Liver (tissue), 9 donors: ENCODE results near the gene NCBP1. TPM values are rescaled to one million over a fixed set of nuclear protein-coding genes. Genes with fewer than 3 reads are reported as not detected.

Experiments used
- DNase-seq: peaks from one replicate; pipeline ENCODE4 v3.0.0-alpha.2; 2017; ENCODE audit warnings: low spot score
- H3K27ac ChIP-seq, 2 donors: one replicate each; pipeline ENCODE4 v1.7.0; 2013; ENCODE audit warnings: inconsistent platforms in 2 of 2, low read length in 2 of 2, control low read depth in 1 of 2, low read depth in 1 of 2, mild to moderate bottlenecking in 1 of 2
- H3K27me3 ChIP-seq, 4 donors: one replicate each; pipeline versions ENCODE4 v1.6.1 to v1.7.0; 2013; ENCODE audit warnings: low read length in 3 of 4, inconsistent platforms in 1 of 4, mild to moderate bottlenecking in 1 of 4, moderate library complexity in 1 of 4; ENCODE audit not compliant: control insufficient read depth in 4 of 4, insufficient read depth in 4 of 4
- H3K36me3 ChIP-seq, 4 donors: one replicate each; pipeline versions ENCODE4 v1.6.1 to v1.7.0; 2013; ENCODE audit warnings: low read length in 3 of 4, mild to moderate bottlenecking in 3 of 4, low read depth in 1 of 4, moderate library complexity in 1 of 4; ENCODE audit not compliant: control insufficient read depth in 4 of 4, insufficient read depth in 3 of 4
- H3K4me1 ChIP-seq, 4 donors: one replicate each; pipeline versions ENCODE4 v1.6.1 to v1.7.0; 2013; ENCODE audit warnings: low read length in 3 of 4, mild to moderate bottlenecking in 3 of 4, moderate library complexity in 1 of 4; ENCODE audit not compliant: control insufficient read depth in 4 of 4, insufficient read depth in 4 of 4
- H3K4me3 ChIP-seq, 3 donors: one replicate each; pipeline versions ENCODE4 v1.6.1 to v1.7.0; 2013; ENCODE audit warnings: low read length in 3 of 3, control low read depth in 1 of 3, low read depth in 1 of 3, mild to moderate bottlenecking in 1 of 3
- H3K9ac ChIP-seq, 2 donors: one replicate each; pipeline ENCODE4 v1.7.0; 2013; ENCODE audit warnings: low read length in 2 of 2, mild to moderate bottlenecking in 2 of 2, moderate library complexity in 2 of 2, control low read depth in 1 of 2, low read depth in 1 of 2
- H3K9me3 ChIP-seq, 4 donors: one replicate each; pipeline versions ENCODE4 v1.6.1 to v1.7.0; 2013; ENCODE audit warnings: low read length in 3 of 4; ENCODE audit not compliant: control insufficient read depth in 4 of 4
- EGR1 ChIP-seq, 2 donors: IDR thresholded peaks; 2 replicates each; pipeline ENCODE4 v1.6.1; 2016 to 2018; ENCODE audit warnings: antibody characterized with exemption in 2 of 2, low read depth in 2 of 2
- FOXA1 ChIP-seq: IDR thresholded peaks from 2 replicates; pipeline ENCODE4 v1.6.1; 2016; ENCODE audit warnings: antibody characterized with exemption
- FOXA2 ChIP-seq: IDR thresholded peaks from 2 replicates; pipeline ENCODE4 v1.6.1; 2016; ENCODE audit warnings: antibody characterized with exemption
- GABPA ChIP-seq, 2 donors: IDR thresholded peaks in 1 of 2; conservative IDR thresholded peaks in 1 of 2; 2 replicates each; pipeline ENCODE4 v1.6.1; 2016; ENCODE audit warnings: antibody characterized with exemption in 2 of 2, mild to moderate bottlenecking in 1 of 2, moderate library complexity in 1 of 2
- HNF4A ChIP-seq, 2 donors: conservative IDR thresholded peaks; 2 replicates each; pipeline ENCODE4 v1.6.1; 2016; ENCODE audit warnings: antibody characterized with exemption in 2 of 2, mild to moderate bottlenecking in 2 of 2
- HNF4G ChIP-seq: IDR thresholded peaks from 2 replicates; pipeline ENCODE4 v1.6.1; 2016; ENCODE audit warnings: antibody characterized with exemption
- JUND ChIP-seq, 2 donors: IDR thresholded peaks; 2 replicates each; pipeline ENCODE4 v1.6.1; 2016; ENCODE audit warnings: antibody characterized with exemption in 2 of 2
- NR2F2 ChIP-seq: IDR thresholded peaks from 2 replicates; pipeline ENCODE4 v1.6.1; 2016; ENCODE audit warnings: antibody characterized with exemption
- RAD21 ChIP-seq, 2 donors: IDR thresholded peaks; 2 replicates each; pipeline ENCODE4 v1.6.1; 2016; ENCODE audit warnings: antibody characterized with exemption in 2 of 2, mild to moderate bottlenecking in 2 of 2
- RXRA ChIP-seq, 2 donors: IDR thresholded peaks; 2 replicates each; pipeline ENCODE4 v1.6.1; 2017 to 2018; ENCODE audit warnings: antibody characterized with exemption in 2 of 2, mild to moderate bottlenecking in 1 of 2
- SP1 ChIP-seq: IDR thresholded peaks from 2 replicates; pipeline ENCODE4 v1.6.1; 2018; ENCODE audit warnings: antibody characterized with exemption, mild to moderate bottlenecking
- TAF1 ChIP-seq: conservative IDR thresholded peaks from 2 replicates; pipeline ENCODE4 v1.6.1; 2016; ENCODE audit warnings: antibody characterized with exemption, mild to moderate bottlenecking
- YY1 ChIP-seq: IDR thresholded peaks from 2 replicates; pipeline ENCODE4 v1.6.1; 2016; ENCODE audit warnings: antibody characterized with exemption, mild to moderate bottlenecking
- WGBS: extraction: QIAGEN DNeasy Blood & Tissue Kit; methylation state at CpG from one replicate; pipeline ENCODE4 v1.1.7; 2013; 5-methylcytosine and 5-hydroxymethylcytosine counted together
- polyA plus RNA-seq, 2 donors: library from polyadenylated mRNA; stranded (reverse) in 1 of 2; unstranded in 1 of 2; fragments of 200-250 nt in 1 of 2; fragments of >200 nt in 1 of 2; fragmentation: Nextera tagmentation in 1 of 2; extraction: Ambion mirVana in 1 of 2; gene quantifications; one replicate each; pipeline versions ENCODE4 v1.2.1 to v1.2.3, GENCODE V29; 2013 to 2015
- total RNA-seq, 2 donors: library from RNA; depleted of rRNA; stranded (reverse); fragments of >200 nt; gene quantifications; one replicate each; pipeline ENCODE4 v1.2.3, GENCODE V29; 2014
- TF ChIP-seq, protein P1 (sequence below): IDR thresholded peaks from 2 replicates; pipeline ENCODE4 v1.6.1; 2016; ENCODE audit warnings: antibody characterized with exemption
- TF ChIP-seq, protein P2 (sequence below): fragments of 150-350 bp; IDR thresholded peaks from 2 replicates; pipeline ENCODE4 v1.5.1; 2017; ENCODE audit warnings: improper control_type of control experiment, low read depth, low read length; ENCODE audit not compliant: missing input control
- TF ChIP-seq, protein P3 (sequence below): IDR thresholded peaks from 2 replicates; pipeline ENCODE4 v1.6.1; 2016; ENCODE audit warnings: antibody characterized with exemption
- TF ChIP-seq, protein P4 (sequence below): IDR thresholded peaks from 2 replicates; pipeline ENCODE4 v1.6.1; 2016; ENCODE audit warnings: antibody characterized with exemption
- TF ChIP-seq, protein P5 (sequence below): IDR thresholded peaks from 2 replicates; pipeline ENCODE4 v1.6.1; 2016; ENCODE audit warnings: antibody characterized with exemption, mild to moderate bottlenecking
- donor health status: healthy.
- donor health status: healthy.
- donor health status: healthy.
- donor health status: healthy.
- donor health status: healthy.

NCBP1 gene
- total and polyA plus RNA-seq, 4 donors = 6.6 to 16.6 (median 12.5) TPM

DNA sequence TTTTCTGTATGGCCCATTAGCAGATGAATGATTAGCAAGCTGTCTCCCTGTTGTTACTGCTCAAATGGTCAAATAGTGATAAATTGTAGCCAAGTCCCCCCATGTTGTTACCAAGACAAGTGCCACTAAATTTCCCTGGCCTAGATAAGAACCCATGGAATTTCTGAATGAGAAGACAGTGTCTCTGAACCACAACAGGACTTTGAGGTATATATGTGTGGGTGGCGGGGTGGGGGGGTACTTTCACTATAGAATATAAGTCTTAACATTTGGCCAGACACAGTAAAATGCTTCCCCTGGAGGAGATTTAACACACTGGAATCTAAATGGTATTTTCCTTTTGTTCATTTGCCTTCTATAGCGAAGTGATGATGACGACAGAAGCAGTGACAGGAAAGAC, 34.9 kb downstream of the NCBP1 start:
- H3K4me1 ChIP-seq = peaks cover 0 to 4% (median 0%) of the 10 kb centered on the region in 4 donors
- no peaks in the 10 kb centered on the region for H3K27me3 ChIP-seq
- H3K27ac ChIP-seq = no peak overlapping the region
- DNase-seq = no peak
- H3K9ac ChIP-seq = no peak overlapping the region
- H3K9me3 ChIP-seq = no peaks in the 10 kb centered on the region
- H3K36me3 ChIP-seq = peaks cover 19 to 91% (median 71%) of the 10 kb centered on the region in 4 donors
- TF ChIP-seq HNF4G (no peak), FOXA2 (no peak), HNF4A (conservative IDR thresholded peaks at IDR 0.05) (no peak), GABPA (IDR thresholded peaks at IDR 0.05 in 1 of 2, conservative IDR thresholded peaks at IDR 0.05 in 1 of 2) (no peak), FOXA1 (no peak), RAD21 (IDR thresholded peaks at IDR 0.05) (no peak), YY1 (no peak), EGR1 (IDR thresholded peaks at IDR 0.05; ENCODE audit: low read depth in 2 of 2) (no peak), JUND (IDR thresholded peaks at IDR 0.05) (no peak)
- TF ChIP-seq, protein P1, sequence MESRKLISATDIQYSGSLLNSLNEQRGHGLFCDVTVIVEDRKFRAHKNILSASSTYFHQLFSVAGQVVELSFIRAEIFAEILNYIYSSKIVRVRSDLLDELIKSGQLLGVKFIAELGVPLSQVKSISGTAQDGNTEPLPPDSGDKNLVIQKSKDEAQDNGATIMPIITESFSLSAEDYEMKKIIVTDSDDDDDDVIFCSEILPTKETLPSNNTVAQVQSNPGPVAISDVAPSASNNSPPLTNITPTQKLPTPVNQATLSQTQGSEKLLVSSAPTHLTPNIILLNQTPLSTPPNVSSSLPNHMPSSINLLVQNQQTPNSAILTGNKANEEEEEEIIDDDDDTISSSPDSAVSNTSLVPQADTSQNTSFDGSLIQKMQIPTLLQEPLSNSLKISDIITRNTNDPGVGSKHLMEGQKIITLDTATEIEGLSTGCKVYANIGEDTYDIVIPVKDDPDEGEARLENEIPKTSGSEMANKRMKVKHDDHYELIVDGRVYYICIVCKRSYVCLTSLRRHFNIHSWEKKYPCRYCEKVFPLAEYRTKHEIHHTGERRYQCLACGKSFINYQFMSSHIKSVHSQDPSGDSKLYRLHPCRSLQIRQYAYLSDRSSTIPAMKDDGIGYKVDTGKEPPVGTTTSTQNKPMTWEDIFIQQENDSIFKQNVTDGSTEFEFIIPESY = no peak
- TF ChIP-seq, protein P2, sequence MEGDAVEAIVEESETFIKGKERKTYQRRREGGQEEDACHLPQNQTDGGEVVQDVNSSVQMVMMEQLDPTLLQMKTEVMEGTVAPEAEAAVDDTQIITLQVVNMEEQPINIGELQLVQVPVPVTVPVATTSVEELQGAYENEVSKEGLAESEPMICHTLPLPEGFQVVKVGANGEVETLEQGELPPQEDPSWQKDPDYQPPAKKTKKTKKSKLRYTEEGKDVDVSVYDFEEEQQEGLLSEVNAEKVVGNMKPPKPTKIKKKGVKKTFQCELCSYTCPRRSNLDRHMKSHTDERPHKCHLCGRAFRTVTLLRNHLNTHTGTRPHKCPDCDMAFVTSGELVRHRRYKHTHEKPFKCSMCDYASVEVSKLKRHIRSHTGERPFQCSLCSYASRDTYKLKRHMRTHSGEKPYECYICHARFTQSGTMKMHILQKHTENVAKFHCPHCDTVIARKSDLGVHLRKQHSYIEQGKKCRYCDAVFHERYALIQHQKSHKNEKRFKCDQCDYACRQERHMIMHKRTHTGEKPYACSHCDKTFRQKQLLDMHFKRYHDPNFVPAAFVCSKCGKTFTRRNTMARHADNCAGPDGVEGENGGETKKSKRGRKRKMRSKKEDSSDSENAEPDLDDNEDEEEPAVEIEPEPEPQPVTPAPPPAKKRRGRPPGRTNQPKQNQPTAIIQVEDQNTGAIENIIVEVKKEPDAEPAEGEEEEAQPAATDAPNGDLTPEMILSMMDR = no peak
- TF ChIP-seq, protein P3, sequence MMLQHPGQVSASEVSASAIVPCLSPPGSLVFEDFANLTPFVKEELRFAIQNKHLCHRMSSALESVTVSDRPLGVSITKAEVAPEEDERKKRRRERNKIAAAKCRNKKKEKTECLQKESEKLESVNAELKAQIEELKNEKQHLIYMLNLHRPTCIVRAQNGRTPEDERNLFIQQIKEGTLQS = no peak
- TF ChIP-seq, protein P4, sequence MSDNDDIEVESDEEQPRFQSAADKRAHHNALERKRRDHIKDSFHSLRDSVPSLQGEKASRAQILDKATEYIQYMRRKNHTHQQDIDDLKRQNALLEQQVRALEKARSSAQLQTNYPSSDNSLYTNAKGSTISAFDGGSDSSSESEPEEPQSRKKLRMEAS = no peak
- H3K4me3 ChIP-seq = no peak overlapping the region
- WGBS = 99% methylated on average over 3 of the region's 3 CpGs

DNA sequence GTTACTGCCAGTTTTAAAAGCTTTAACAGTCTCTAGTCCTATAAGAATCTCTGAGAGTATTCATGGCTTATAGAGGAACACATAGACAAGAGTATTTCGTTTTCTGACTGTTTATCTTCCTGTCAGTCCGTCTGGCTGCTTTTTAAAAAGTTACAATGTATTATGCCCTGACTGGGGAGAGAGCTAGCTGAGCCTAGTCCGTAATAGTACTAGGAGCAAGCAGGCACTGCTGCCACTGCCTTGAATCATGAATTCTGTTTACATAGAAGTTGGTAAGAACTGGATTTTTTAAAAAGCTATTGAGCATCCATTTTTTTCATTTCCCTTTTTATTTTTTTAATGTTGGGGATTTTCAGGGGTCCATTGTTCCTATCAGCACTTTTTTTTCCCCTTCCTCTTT, 37.0 kb downstream of the NCBP1 start:
- Histone ChIP-seq H3K9ac (no peak overlapping the region), H3K27ac (no peak overlapping the region), H3K36me3 (peaks cover 19 to 93% (median 75%) of the 10 kb centered on the region in 4 donors), H3K4me3 (no peak overlapping the region), H3K9me3 (no peaks in the 10 kb centered on the region), H3K4me1 (peaks cover 0 to 13% (median 0%) of the 10 kb centered on the region in 4 donors), H3K27me3 (no peaks in the 10 kb centered on the region)
- TF ChIP-seq HNF4A (conservative IDR thresholded peaks at IDR 0.05) (no peak), JUND (IDR thresholded peaks at IDR 0.05) (no peak), TAF1 (no peak), RAD21 (IDR thresholded peaks at IDR 0.05) (no peak), EGR1 (IDR thresholded peaks at IDR 0.05; ENCODE audit: low read depth in 2 of 2) (no peak), FOXA2 (no peak), SP1 (no peak), GABPA (IDR thresholded peaks at IDR 0.05 in 1 of 2, conservative IDR thresholded peaks at IDR 0.05 in 1 of 2) (no peak), FOXA1 (no peak), HNF4G (no peak), NR2F2 (no peak), RXRA (IDR thresholded peaks at IDR 0.05) (no peak), YY1 (no peak)
- TF ChIP-seq, protein P2 = no peak
- TF ChIP-seq, protein P4 = no peak
- TF ChIP-seq, protein P1 = no peak
- TF ChIP-seq, protein P3 = no peak
- TF ChIP-seq, protein P5, sequence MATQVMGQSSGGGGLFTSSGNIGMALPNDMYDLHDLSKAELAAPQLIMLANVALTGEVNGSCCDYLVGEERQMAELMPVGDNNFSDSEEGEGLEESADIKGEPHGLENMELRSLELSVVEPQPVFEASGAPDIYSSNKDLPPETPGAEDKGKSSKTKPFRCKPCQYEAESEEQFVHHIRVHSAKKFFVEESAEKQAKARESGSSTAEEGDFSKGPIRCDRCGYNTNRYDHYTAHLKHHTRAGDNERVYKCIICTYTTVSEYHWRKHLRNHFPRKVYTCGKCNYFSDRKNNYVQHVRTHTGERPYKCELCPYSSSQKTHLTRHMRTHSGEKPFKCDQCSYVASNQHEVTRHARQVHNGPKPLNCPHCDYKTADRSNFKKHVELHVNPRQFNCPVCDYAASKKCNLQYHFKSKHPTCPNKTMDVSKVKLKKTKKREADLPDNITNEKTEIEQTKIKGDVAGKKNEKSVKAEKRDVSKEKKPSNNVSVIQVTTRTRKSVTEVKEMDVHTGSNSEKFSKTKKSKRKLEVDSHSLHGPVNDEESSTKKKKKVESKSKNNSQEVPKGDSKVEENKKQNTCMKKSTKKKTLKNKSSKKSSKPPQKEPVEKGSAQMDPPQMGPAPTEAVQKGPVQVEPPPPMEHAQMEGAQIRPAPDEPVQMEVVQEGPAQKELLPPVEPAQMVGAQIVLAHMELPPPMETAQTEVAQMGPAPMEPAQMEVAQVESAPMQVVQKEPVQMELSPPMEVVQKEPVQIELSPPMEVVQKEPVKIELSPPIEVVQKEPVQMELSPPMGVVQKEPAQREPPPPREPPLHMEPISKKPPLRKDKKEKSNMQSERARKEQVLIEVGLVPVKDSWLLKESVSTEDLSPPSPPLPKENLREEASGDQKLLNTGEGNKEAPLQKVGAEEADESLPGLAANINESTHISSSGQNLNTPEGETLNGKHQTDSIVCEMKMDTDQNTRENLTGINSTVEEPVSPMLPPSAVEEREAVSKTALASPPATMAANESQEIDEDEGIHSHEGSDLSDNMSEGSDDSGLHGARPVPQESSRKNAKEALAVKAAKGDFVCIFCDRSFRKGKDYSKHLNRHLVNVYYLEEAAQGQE = no peak
- DNase-seq = no peak
- WGBS = 86% methylated on average over 3 of the region's 3 CpGs
